Islet precursor cell (in vitro differentiated cells): ENCODE data around the gene ADGRB2.

ENCODE experiments used
- DNase-seq: peaks from one replicate; pipeline ENCODE4 v3.0.0-alpha.2; 2018

The ADGRB2 gene

GRCh38 chr1:31793586-31794285, 29.6 kb upstream of the ADGRB2 start:
- DNase-seq = peak; percentile 37

DNA sequence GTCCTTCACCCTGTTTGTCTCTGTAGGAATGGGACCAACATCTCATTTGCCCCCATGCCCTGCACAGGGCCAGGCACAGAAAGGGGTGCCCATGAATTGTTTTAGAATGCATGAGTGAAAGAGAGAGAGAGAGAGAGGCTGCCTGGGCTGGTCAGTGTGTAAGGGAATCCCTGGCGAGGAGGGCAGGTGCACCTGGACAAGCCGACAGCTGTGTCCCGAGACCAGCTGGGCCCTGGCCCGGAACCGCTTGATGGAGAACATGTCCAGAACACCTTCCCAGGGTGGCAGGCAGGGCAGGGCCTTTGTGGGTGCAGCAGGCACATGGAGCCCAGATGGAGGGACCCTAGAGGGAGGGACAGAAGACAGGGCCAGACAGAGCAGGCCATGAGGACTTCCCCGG, 28.9 kb upstream of the ADGRB2 start:
- peak; percentile 51 for DNase-seq

DNA sequence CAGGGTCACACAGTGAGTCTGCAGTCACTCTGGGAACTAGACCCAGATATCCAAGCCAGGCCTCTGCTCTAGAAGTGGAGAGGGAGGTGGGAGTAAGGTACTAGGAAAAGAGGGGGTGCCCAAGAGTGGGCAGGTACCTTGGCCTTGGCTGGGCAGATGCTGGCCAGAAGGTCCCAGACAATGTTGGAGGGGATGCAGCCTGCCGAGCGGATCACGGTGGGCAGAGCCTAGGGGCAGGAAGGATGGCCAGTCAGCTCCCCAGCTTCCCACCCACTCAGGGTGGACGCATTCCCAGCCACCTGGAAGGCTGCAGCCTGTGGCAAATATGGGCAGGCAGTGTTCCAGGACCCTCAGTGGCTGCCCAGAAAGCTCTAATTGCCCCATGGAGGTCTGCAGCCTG, 28.4 kb upstream of the ADGRB2 start:
- DNase-seq = peak; percentile 38

- peak; percentile 35 for DNase-seq
Observed at GRCh38 chr1:31792116-31792515, 28.0 kb upstream of the ADGRB2 start.

GRCh38 chr1:31791131-31791858, 27.2 kb upstream of the ADGRB2 start:
- DNase-seq = peak; percentile 29

GRCh38 chr1:31790641-31791091, 26.5 kb upstream of the ADGRB2 start:
- peak; percentile 53 for DNase-seq

GRCh38 chr1:31790140-31790539, 26.0 kb upstream of the ADGRB2 start:
- peak; percentile 46 for DNase-seq

DNA sequence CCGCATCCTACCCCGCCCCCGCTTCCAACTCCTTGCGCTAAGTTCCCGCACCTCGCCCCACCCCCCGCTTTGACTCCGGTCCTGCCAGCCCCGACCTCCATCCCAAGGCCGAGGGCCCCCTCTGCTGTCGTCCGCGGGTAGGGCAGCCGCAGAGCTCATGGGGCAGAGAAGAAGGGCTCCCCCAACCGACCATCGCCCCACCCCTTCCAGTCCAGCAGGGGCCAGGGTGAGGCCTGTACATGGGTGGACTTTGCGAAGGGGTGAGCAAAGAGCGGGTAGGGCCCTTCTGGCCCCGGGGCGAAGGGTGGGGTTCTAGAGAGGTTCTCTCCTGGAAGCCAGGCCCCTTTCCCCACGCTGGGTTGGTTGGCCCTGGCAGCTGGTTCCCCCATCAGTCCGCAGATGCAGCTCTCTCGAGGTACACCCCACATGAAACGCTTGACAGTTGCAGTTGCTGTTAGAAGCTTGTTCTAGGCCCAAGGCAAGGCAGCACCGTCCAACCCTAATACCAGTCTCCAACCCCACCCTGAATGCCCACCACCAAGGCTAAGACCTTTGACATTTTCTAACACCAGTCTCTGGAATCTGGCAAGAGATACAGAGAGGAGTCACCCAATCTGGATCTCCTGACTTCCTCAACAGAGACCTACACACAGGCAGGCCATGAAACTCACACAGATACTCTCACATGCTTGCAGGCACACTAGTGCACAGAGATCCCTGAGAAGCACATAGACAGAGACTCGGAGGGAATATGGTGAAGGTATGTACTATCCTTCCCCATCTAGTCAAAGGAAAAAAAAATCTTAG, 25.3 kb upstream of the ADGRB2 start:
- peak; percentile 97 for DNase-seq

GRCh38 chr1:31788825-31789256, 24.7 kb upstream of the ADGRB2 start:
- no peak for DNase-seq

- DNase-seq = peak; percentile 96
Observed at GRCh38 chr1:31788138-31788824, 24.1 kb upstream of the ADGRB2 start.

DNA sequence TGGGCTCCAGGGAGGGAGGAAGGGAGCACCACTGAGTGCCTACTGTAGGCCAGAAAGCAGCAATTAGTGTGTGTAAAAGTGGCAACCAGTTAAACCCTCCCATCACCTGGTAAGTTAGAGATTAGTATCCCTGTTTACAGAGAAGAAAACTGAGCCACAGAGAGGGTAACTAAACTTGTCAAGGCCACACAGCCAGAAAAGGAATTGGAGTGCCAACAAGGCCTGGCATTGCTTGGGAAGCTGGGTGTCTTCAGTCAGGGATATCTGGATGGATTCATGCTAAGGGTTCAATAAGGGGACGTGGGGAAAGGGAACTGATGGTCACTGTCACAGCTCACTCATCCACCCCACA, 23.6 kb upstream of the ADGRB2 start:
- DNase-seq = no peak

DNA sequence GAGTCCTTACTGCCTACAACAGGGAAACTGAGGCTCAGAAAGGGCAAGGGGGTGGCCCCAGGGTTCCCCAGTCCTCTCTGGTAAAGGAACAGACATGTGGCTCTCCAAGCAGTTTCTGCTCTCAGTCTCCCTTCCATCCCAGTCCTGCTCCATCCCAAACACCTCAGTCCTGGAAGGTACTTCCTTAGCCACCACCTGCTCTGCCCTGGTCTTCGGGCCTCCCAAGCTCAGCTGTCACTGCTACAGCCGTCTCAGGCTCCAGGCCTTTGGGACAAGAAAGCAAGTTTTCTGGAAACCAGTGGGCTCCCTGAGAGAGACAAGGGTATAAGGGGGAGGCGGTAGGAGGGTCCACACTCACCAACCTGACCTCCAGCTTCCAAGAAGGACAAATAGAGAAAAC, 23.1 kb upstream of the ADGRB2 start:
- DNase-seq = peak; percentile 42

GRCh38 chr1:31786366-31787060, 22.4 kb upstream of the ADGRB2 start:
- DNase-seq = peak; percentile 50

DNA sequence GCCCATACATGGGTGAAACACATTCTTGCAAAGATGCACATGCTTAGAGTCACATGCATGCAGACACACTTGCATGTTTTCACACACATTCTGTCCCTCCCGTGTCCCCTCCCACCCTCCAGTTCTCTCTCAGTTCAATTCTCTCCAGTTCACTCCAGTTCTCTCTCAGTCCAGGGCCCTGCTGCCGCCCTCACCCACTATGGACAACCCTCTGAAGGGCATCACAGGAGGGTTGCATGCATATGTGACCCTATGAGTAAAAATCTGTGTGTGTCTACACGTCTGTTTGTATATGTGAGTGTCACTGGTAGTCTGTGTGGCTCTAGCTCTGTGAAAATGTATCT, 21.8 kb upstream of the ADGRB2 start:
- peak; percentile 45 for DNase-seq

GRCh38 chr1:31785020-31785946, 21.1 kb upstream of the ADGRB2 start:
- DNase-seq = peak; percentile 52

GRCh38 chr1:31784356-31785019, 20.3 kb upstream of the ADGRB2 start:
- peak; percentile 11 for DNase-seq

DNA sequence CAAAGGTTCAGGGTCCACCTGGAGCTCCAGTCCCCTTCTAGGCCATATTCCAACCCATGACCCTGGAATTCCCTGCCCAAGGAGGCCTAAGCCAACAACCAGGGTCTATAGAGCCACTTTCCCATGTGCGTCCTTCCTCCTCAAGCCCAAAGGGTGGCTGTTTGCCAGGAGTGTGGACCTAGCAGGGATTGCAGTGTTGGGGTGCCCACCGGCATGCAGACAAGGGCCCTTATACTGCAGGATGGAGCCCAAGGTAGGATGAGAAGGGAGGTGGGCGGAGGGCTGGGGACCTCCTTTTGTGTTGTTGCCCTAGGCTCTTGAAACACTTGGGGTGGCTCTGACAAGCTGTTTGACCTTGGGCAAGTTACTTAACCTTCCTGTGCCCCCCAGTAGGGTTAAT, 19.7 kb upstream of the ADGRB2 start:
- peak; percentile 28 for DNase-seq

DNA sequence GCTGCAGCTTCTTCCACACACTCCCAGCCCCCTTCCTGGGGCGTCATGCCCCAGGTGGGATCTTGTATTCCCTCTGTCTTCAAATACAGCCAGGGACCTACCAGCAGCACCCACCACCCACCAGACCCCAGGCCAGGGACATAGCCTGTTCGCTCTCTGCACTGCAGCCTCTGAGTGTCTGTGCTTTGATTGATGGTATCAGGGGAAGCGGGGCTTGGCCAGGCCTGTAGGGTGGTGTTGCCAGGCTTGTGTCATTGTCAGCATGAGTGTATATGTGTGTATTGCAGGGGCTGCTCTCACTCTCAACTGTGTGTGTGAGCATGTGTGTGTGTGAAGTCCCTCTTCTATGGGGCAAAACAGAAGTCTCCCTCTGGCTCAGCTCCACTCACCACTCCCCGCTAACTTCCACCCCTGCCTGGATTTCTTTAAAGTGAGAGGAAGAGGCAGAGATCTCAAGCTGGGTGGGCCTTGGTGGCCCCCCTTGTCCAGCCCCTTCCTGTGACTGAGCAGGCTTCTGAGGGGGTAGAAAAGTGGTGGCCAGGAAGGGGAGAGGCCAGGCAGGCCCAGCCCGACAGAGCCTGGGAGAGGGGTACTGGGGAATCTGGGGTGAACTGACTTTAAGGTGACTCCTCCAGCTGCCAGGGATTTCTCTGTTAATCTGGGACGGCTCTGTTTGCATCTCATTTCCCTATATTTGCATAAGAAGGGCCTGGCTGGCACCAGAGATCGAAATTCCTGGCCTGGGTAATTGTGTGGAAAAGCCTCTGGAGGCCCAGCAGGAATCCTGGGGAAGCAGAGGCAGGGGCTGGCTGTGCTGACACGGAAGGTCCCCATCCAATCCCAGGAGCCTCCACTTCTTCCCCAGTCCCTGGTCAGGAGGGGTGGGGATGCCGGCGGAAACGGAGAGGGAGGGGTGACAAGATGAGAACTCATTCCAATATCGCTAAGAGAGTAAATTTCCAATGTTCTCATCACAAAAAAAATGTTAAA, 18.6 kb upstream of the ADGRB2 start:
- peak; percentile 30 for DNase-seq

DNA sequence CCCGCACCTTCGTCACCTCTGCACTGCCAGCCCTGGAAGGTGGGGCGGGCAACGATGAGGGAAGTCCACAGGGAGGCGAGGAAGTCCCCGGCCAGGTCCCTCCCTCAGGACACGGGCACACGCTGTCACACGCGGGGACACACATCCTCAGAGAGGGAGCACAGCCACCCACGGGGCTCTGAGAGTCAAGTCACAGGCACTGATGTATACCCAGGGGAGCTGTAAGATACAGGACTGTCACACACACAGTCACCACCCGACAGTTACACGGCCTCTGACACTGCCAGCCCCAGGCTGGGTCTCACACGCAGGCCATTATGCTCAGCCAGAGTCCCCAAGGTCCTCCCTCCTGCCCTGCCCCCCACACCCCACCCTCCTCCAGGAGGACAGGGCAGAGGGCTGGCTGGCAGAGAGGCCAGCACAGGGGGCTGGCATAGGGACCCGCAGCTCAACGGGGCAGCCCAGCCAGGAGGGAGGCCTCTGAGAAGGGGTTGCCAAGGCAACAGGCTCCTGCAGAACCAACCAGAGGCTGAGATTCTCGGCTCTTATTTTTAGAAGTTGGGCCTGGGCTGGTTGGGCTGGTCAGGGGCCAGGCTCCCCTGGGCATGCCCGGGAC, 17.7 kb upstream of the ADGRB2 start:
- no peak for DNase-seq
